Measurements from ENCODE around the gene RPS6KA5.
"Not testable (repeated sequence)": the region's sequence is repeated elsewhere in the genome, so short reads cannot be mapped to it uniquely, and the experiment has no call there.

Gene RPS6KA5

GRCh38 chr14:90981636-90982035 lies 78.8 kb downstream of the RPS6KA5 start:
- DNase-seq, result no peak

- not testable (repeated sequence) for DNase-seq
These were observed 79.8 kb downstream of the RPS6KA5 start for GRCh38 chr14:90980636-90981035.

GRCh38 chr14:90979515-90979914 lies 80.9 kb downstream of the RPS6KA5 start:
- DNase-seq, result no peak

GRCh38 chr14:90976101-90976500 lies 84.3 kb downstream of the RPS6KA5 start:
- DNase-seq, result no peak

- DNase-seq, result no peak
These were observed 88.8 kb downstream of the RPS6KA5 start for GRCh38 chr14:90971687-90972086.

GRCh38 chr14:90970167-90970600 lies 90.3 kb downstream of the RPS6KA5 start:
- no peak for DNase-seq

GRCh38 chr14:90969531-90970166 lies 90.8 kb downstream of the RPS6KA5 start:
- DNase-seq, result no peak

GRCh38 chr14:90968025-90968424 lies 92.4 kb downstream of the RPS6KA5 start:
- DNase-seq, result no peak

GRCh38 chr14:90966493-90966892 lies 93.9 kb downstream of the RPS6KA5 start:
- DNase-seq, result no peak

- no peak for DNase-seq
These were observed 94.7 kb downstream of the RPS6KA5 start for GRCh38 chr14:90965765-90966164.

GRCh38 chr14:90963343-90963742 lies 97.1 kb downstream of the RPS6KA5 start:
- no peak for DNase-seq

GRCh38 chr14:90962505-90963109 lies 97.8 kb downstream of the RPS6KA5 start:
- no peak for DNase-seq

- DNase-seq, result no peak
These were observed 99.6 kb downstream of the RPS6KA5 start for GRCh38 chr14:90960818-90961217.

- no peak for DNase-seq
These were observed 101.1 kb downstream of the RPS6KA5 start for GRCh38 chr14:90959344-90959743.

GRCh38 chr14:90956273-90956672 lies 104.2 kb downstream of the RPS6KA5 start:
- no peak for DNase-seq

GRCh38 chr14:90953643-90954042 lies 106.8 kb downstream of the RPS6KA5 start:
- DNase-seq, result not testable (repeated sequence)

- DNase-seq, result no peak
These were observed 117.1 kb downstream of the RPS6KA5 start for GRCh38 chr14:90943367-90943766.

- no peak for DNase-seq
These were observed 117.9 kb downstream of the RPS6KA5 start for GRCh38 chr14:90942511-90942910.

- no peak for DNase-seq
These were observed 118.7 kb downstream of the RPS6KA5 start for GRCh38 chr14:90941706-90942105.

- no peak for DNase-seq
These were observed 120.0 kb downstream of the RPS6KA5 start for GRCh38 chr14:90940318-90940962.

GRCh38 chr14:90939252-90939795 lies 121.1 kb downstream of the RPS6KA5 start:
- not testable (repeated sequence) for DNase-seq

- DNase-seq, result no peak
These were observed 121.8 kb downstream of the RPS6KA5 start for GRCh38 chr14:90938615-90939014.

- DNase-seq, result no peak
These were observed 123.5 kb downstream of the RPS6KA5 start for GRCh38 chr14:90936757-90937440.

All from NCI-H2081 treated with DMSO at 0.1 percent for 48 hours (cell line).